ENCODE data around the gene MOGAT2. TPM values are rescaled to one million over a fixed set of nuclear protein-coding genes. Genes with fewer than 3 reads are reported as not detected.

The MOGAT2 gene
- total RNA-seq, 3 donors from 2014 or later (not counting 1 experiment from before 2014, with no cell fraction given) = not detected

DNA sequence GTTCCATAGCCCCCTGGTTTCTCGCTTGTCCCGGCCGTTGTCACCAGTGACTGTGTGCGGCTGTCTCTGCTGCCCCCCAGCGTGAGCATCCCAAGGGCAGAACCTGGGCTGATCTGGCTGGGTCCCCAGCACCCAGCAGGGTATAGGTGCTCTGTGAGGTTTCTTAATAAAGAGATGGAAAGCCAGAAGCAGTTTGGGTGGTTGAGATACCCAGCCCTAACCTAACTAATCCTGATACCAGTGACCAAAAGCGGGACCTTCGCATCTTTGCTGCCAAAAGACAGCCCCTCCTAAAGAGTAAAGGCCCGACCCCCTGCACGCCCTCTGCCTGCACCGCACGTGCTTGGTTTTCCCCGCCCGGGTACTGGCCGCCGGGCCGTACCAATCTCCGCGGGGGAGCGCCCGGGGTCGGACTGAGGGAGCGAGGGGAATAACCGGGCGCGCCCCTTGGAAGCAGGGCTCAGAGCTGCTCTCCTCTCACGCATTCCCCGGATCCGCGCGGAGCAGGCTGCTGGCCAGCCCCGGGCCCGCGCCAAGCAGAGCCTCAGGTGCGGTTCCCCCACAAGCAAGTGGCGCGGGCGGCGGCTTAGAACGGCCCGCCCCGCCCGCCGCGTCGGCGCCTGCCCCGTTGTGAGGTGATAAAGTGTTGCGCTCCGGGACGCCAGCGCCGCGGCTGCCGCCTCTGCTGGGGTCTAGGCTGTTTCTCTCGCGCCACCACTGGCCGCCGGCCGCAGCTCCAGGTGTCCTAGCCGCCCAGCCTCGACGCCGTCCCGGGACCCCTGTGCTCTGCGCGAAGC lies 50.7 kb downstream of the MOGAT2 start, which contains the start of gene DGAT2:
DGAT2 (plus strand) TSS at position 667 of the 797 bp plus-strand sequence. CDS start 214 bp downstream, outside the sequence.
- Histone ChIP-seq H3K36me3 (ENCODE audit: control insufficient read depth, insufficient read depth, low read length) (no peaks in the 10 kb centered on the region), H3K4me3 (ENCODE audit: low read length) (peak within 1 kb of the TSS; percentile 32), H3K27me3 (ENCODE audit: control insufficient read depth, insufficient read depth, low read length) (peaks cover 12% of the 10 kb centered on the region), H3K27ac (ENCODE audit: low read length) (peak within 1 kb of the TSS; percentile 33), H3K4me1 (ENCODE audit: control insufficient read depth, insufficient read depth, low read length) (peaks cover 26% of the 10 kb centered on the region), H3K9me3 (ENCODE audit: control insufficient read depth, insufficient read depth, low read length) (no peaks in the 10 kb centered on the region)
- WGBS (ENCODE audit: insufficient coverage) = 3% methylated on average over 66 of the region's 66 CpGs
- Mint-ChIP-seq H3K4me1 (peaks cover 14 to 16% of the 10 kb centered on the region in 2 donors), H3K36me3 (no peaks in the 10 kb centered on the region), H3K27me3 (ENCODE audit: low read depth in 2 of 2) (peaks cover 36 to 39% of the 10 kb centered on the region in 2 donors), H3K27ac (peak within 1 kb of the TSS; percentile 24 to 91), H3K4me3 (peak within 1 kb of the TSS; percentile 73), H3K9me3 (no peaks in the 10 kb centered on the region)
- intact Hi-C loops (cut with micrococcal nuclease) = no loop called here
- ATAC-seq = peak; percentile 91 to 92 (median 92)
- TF ChIP-seq, protein P1, sequence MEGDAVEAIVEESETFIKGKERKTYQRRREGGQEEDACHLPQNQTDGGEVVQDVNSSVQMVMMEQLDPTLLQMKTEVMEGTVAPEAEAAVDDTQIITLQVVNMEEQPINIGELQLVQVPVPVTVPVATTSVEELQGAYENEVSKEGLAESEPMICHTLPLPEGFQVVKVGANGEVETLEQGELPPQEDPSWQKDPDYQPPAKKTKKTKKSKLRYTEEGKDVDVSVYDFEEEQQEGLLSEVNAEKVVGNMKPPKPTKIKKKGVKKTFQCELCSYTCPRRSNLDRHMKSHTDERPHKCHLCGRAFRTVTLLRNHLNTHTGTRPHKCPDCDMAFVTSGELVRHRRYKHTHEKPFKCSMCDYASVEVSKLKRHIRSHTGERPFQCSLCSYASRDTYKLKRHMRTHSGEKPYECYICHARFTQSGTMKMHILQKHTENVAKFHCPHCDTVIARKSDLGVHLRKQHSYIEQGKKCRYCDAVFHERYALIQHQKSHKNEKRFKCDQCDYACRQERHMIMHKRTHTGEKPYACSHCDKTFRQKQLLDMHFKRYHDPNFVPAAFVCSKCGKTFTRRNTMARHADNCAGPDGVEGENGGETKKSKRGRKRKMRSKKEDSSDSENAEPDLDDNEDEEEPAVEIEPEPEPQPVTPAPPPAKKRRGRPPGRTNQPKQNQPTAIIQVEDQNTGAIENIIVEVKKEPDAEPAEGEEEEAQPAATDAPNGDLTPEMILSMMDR (IDR thresholded peaks at IDR 0.05) = no peak
- DNase-seq = peak; percentile 71 to 80

DNA sequence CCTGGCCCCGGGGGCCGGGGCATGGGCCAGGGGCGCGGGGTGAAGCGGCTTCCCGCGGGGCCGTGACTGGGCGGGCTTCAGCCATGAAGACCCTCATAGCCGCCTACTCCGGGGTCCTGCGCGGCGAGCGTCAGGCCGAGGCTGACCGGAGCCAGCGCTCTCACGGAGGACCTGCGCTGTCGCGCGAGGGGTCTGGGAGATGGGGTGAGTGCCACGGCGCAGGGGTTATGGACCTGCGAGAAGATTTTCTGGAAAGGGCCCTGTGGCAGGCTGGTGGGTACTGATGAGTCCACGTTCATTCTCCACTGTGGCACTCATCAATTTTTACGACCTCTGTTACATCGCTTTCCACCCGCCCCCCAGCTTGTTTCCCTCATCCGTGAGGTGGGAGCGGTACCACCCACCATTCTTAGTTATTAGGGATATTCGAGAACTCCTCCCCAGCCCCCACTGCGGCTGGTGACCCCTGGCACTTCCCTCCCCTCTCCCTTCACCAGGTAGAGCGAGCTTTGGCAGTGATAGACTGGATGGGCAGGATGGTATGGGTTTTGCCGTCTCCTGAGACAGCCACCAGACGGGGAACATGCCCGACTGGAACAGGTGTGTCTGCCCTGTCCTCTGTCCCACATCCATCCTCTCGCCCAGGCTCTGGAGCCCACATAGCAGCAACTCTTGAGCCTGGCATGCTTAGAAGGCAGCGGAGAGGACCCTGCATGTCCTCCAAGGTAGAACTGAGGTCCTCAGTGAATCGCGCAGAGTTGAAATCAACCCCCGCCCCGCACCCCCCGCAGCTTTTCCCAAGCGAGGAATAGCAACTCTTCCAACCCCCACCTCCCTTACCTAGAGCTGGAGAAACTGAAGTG lies 51.5 kb downstream of the MOGAT2 start:
- 25% methylated on average over 39 of the region's 46 CpGs for WGBS (ENCODE audit: insufficient coverage)
- Histone ChIP-seq H3K27ac (ENCODE audit: low read length) (no peak overlapping the region), H3K4me1 (ENCODE audit: control insufficient read depth, insufficient read depth, low read length) (peaks cover 34% of the 10 kb centered on the region), H3K27me3 (ENCODE audit: control insufficient read depth, insufficient read depth, low read length) (peaks cover 12% of the 10 kb centered on the region), H3K36me3 (ENCODE audit: control insufficient read depth, insufficient read depth, low read length) (no peaks in the 10 kb centered on the region), H3K4me3 (ENCODE audit: low read length) (peak overlapping the region; percentile 31), H3K9me3 (ENCODE audit: control insufficient read depth, insufficient read depth, low read length) (no peaks in the 10 kb centered on the region)
- ATAC-seq (no peak), DNase-seq (peak in 1 of 2 donors; percentile 18)
- Mint-ChIP-seq H3K27ac (peak overlapping the region; percentile 24 to 91), H3K4me3 (peak overlapping the region; percentile 40), H3K4me1 (peaks cover 16 to 19% of the 10 kb centered on the region in 2 donors), H3K9me3 (no peaks in the 10 kb centered on the region), H3K36me3 (no peaks in the 10 kb centered on the region), H3K27me3 (ENCODE audit: low read depth in 2 of 2) (peaks cover 36 to 39% of the 10 kb centered on the region in 2 donors)
- TF ChIP-seq, protein P1 (IDR thresholded peaks at IDR 0.05) = no peak
- intact Hi-C loops (cut with micrococcal nuclease) = no loop called here

DNA sequence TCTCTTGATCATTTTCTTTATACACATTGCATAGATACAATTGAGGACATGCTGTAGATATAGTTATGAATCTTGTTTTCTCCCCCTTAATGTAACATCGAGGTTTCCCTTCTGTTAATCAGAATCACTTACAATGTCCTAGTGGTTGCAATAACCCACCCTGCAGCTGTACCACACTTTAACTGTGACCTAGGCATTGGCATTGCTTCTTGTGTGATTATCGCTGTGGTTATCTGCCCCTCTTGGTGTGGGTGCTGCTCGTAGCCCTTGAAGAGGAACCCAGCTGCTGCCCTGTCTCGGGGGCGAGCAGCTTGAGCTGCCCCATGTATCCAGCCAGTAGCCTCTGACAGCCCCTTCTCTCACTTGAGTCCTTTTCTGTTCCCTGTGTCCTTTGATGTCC lies 52.5 kb downstream of the MOGAT2 start:
- H3K27ac Mint-ChIP-seq = peak overlapping the region in 1 of 2 donors; percentile 24
- intact Hi-C loops (cut with micrococcal nuclease) = no loop called here
- Histone ChIP-seq H3K4me3 (ENCODE audit: low read length) (no peak overlapping the region), H3K27me3 (ENCODE audit: control insufficient read depth, insufficient read depth, low read length) (peaks cover 12% of the 10 kb centered on the region), H3K27ac (ENCODE audit: low read length) (no peak overlapping the region), H3K4me1 (ENCODE audit: control insufficient read depth, insufficient read depth, low read length) (peaks cover 35% of the 10 kb centered on the region), H3K9me3 (ENCODE audit: control insufficient read depth, insufficient read depth, low read length) (no peaks in the 10 kb centered on the region), H3K36me3 (ENCODE audit: control insufficient read depth, insufficient read depth, low read length) (no peaks in the 10 kb centered on the region)
- WGBS (ENCODE audit: insufficient coverage) = 47% methylated on average over 5 of the region's 5 CpGs
- no peaks in the 10 kb centered on the region for H3K36me3 Mint-ChIP-seq
- peaks cover 16 to 19% of the 10 kb centered on the region in 2 donors for H3K4me1 Mint-ChIP-seq
- TF ChIP-seq, protein P1 (IDR thresholded peaks at IDR 0.05) = no peak
- no peak for DNase-seq
- H3K9me3 Mint-ChIP-seq = no peaks in the 10 kb centered on the region
- peak overlapping the region; percentile 79 for H3K4me3 Mint-ChIP-seq
- peaks cover 36 to 39% of the 10 kb centered on the region in 2 donors for H3K27me3 Mint-ChIP-seq (ENCODE audit: low read depth in 2 of 2)
- ATAC-seq = no peak
